ENCODE results near the gene NEK11. TPM values are rescaled to one million over a fixed set of nuclear protein-coding genes. Genes with fewer than 3 reads are reported as not detected.
A peak's percentile ranks its signal among the peaks of the same experiment; 100 is the strongest.
"Not testable (repeated sequence)": the region's sequence is repeated elsewhere in the genome, so short reads cannot be mapped to it uniquely, and the experiment has no call there.

Gene NEK11
- total RNA-seq, 1 experiment from 2014 or later: 5.0 TPM

- DNase-seq (ENCODE audit: low spot score): no peak
- H3K9me3 ChIP-seq (ENCODE audit: low read depth, low read length, poor library complexity, severe bottlenecking): no peaks in the 10 kb centered on the region
- H3K36me3 ChIP-seq (ENCODE audit: insufficient read depth, low read length, poor library complexity, severe bottlenecking): no peaks in the 10 kb centered on the region
- POLR2A ChIA-PET (ENCODE audit: low non-redundant PET): no interaction called here
- CTCF ChIA-PET: no interaction called here
- no TSS peak for BruUV-seq (replicated peaks)
- H3K4me1 ChIP-seq (ENCODE audit: insufficient read depth, low read length, poor library complexity, severe bottlenecking): peaks cover 35% of the 10 kb centered on the region
- TF ChIP-seq EZH2 (IDR thresholded peaks at IDR 0.05; ENCODE audit: borderline replicate concordance, low read depth, low read length, poor library complexity, severe bottlenecking) (no peak), CTCF (conservative IDR thresholded peaks at IDR 0.05; ENCODE audit: low read depth, low read length) (no peak)
- intact Hi-C loops (cut with micrococcal nuclease; ENCODE audit: unreplicated experiment): loop anchor here (5.0 to 10.0 kb wide), 3 partner anchors 194 to 1146 kb away; no protein-coding TSS in a partner anchor
- H3K27ac ChIP-seq (ENCODE audit: low read depth, low read length, poor library complexity, severe bottlenecking): no peak overlapping the region
- H3K27me3 ChIP-seq (replicated peaks; ENCODE audit: insufficient read depth, low read depth, low read length, poor library complexity): no peaks in the 10 kb centered on the region
- H3K4me3 ChIP-seq (ENCODE audit: low read depth, low read length, poor library complexity, severe bottlenecking): no peak overlapping the region
Observed at GRCh38 chr3:131038326-131038725, 11.6 kb downstream of the NEK11 start.

- CTCF ChIA-PET; BruUV-seq (replicated peaks): not testable (repeated sequence)
Observed at GRCh38 chr3:131042271-131042985, 15.8 kb downstream of the NEK11 start.

GRCh38 chr3:131047582-131047981, 20.9 kb downstream of the NEK11 start:
- POLR2A ChIA-PET (ENCODE audit: low non-redundant PET): no interaction called here
- TF ChIP-seq EZH2 (IDR thresholded peaks at IDR 0.05; ENCODE audit: borderline replicate concordance, low read depth, low read length, poor library complexity, severe bottlenecking) (no peak), CTCF (conservative IDR thresholded peaks at IDR 0.05; ENCODE audit: low read depth, low read length) (peak; percentile 31; the same call in 1 of the 2 replicates)

More at GRCh38 chr3:131042271-131042985, 15.8 kb downstream of the NEK11 start:
- POLR2A ChIA-PET (ENCODE audit: low non-redundant PET); intact Hi-C loops (cut with micrococcal nuclease; ENCODE audit: unreplicated experiment); H3K9me3 ChIP-seq (ENCODE audit: low read depth, low read length, poor library complexity, severe bottlenecking); H3K27ac ChIP-seq (ENCODE audit: low read depth, low read length, poor library complexity, severe bottlenecking); H3K36me3 ChIP-seq (ENCODE audit: insufficient read depth, low read length, poor library complexity, severe bottlenecking); H3K4me3 ChIP-seq (ENCODE audit: low read depth, low read length, poor library complexity, severe bottlenecking); H3K27me3 ChIP-seq (replicated peaks; ENCODE audit: insufficient read depth, low read depth, low read length, poor library complexity); DNase-seq (ENCODE audit: low spot score): not testable (repeated sequence)
- H3K4me1 ChIP-seq (ENCODE audit: insufficient read depth, low read length, poor library complexity, severe bottlenecking): peaks cover 35% of the 10 kb centered on the region

GRCh38 chr3:131048030-131048429, 21.4 kb downstream of the NEK11 start:
- Histone ChIP-seq H3K27me3 (replicated peaks; ENCODE audit: insufficient read depth, low read depth, low read length, poor library complexity) (no peaks in the 10 kb centered on the region), H3K4me3 (ENCODE audit: low read depth, low read length, poor library complexity, severe bottlenecking) (no peak overlapping the region), H3K4me1 (ENCODE audit: insufficient read depth, low read length, poor library complexity, severe bottlenecking) (no peaks in the 10 kb centered on the region), H3K9me3 (ENCODE audit: low read depth, low read length, poor library complexity, severe bottlenecking) (no peaks in the 10 kb centered on the region), H3K36me3 (ENCODE audit: insufficient read depth, low read length, poor library complexity, severe bottlenecking) (no peaks in the 10 kb centered on the region), H3K27ac (ENCODE audit: low read depth, low read length, poor library complexity, severe bottlenecking) (no peak overlapping the region)
- no TSS peak for BruUV-seq (replicated peaks)
- no peak for DNase-seq (ENCODE audit: low spot score)
- no peak for TF ChIP-seq EZH2 (IDR thresholded peaks at IDR 0.05; ENCODE audit: borderline replicate concordance, low read depth, low read length, poor library complexity, severe bottlenecking)
- no peak for TF ChIP-seq CTCF (conservative IDR thresholded peaks at IDR 0.05; ENCODE audit: low read depth, low read length)
- ChIA-PET POLR2A (ENCODE audit: low non-redundant PET) (no interaction called here), CTCF (no interaction called here)
- intact Hi-C loops (cut with micrococcal nuclease; ENCODE audit: unreplicated experiment): no loop called here

More at GRCh38 chr3:131047582-131047981, 20.9 kb downstream of the NEK11 start:
- no peaks in the 10 kb centered on the region for H3K4me1 ChIP-seq (ENCODE audit: insufficient read depth, low read length, poor library complexity, severe bottlenecking)
- CTCF ChIA-PET: no interaction called here
- H3K27me3 ChIP-seq (replicated peaks; ENCODE audit: insufficient read depth, low read depth, low read length, poor library complexity): no peaks in the 10 kb centered on the region
- no peak overlapping the region for H3K4me3 ChIP-seq (ENCODE audit: low read depth, low read length, poor library complexity, severe bottlenecking)
- DNase-seq (ENCODE audit: low spot score): no peak
- BruUV-seq (replicated peaks): no TSS peak
- intact Hi-C loops (cut with micrococcal nuclease; ENCODE audit: unreplicated experiment): no loop called here
- no peaks in the 10 kb centered on the region for H3K36me3 ChIP-seq (ENCODE audit: insufficient read depth, low read length, poor library complexity, severe bottlenecking)
- no peaks in the 10 kb centered on the region for H3K9me3 ChIP-seq (ENCODE audit: low read depth, low read length, poor library complexity, severe bottlenecking)
- H3K27ac ChIP-seq (ENCODE audit: low read depth, low read length, poor library complexity, severe bottlenecking): no peak overlapping the region

All from A673 (cell line).